B cell (primary cell): ENCODE results near the gene SF1. TPM values are rescaled to one million over a fixed set of nuclear protein-coding genes. Genes with fewer than 3 reads are reported as not detected.

Source experiments
- ATAC-seq: fragments of 200-7000 bp; cut with Tn5 transposase; one replicate; pipeline ENCODE4 v1.10.0; 2021; ENCODE audit warnings: low read depth, mild to moderate bottlenecking, moderate number of reproducible peaks, moderate library complexity
- CTCF ChIA-PET: fragments of 350-600 bp; sonication (Branson Sonifier 250); formaldehyde crosslinking; loops from one replicate; lab custom pipeline; 2021; ENCODE audit warnings: antibody characterized with exemption, inconsistent platforms; lab: Charles Lee
- POLR2A ChIA-PET: fragments of 350-600 bp; sonication (Branson Sonifier 250); formaldehyde crosslinking; loops from one replicate; lab custom pipeline; 2021; ENCODE audit warnings: antibody characterized with exemption; lab: Charles Lee
- DNase-seq: peaks from one replicate; pipeline ENCODE4 v3.0.0; 2013
- H2AFZ ChIP-seq: 2 replicates; pipeline ENCODE4 v1.6.1; 2012; ENCODE audit warnings: mild to moderate bottlenecking, low read depth, low read length; ENCODE audit not compliant: insufficient read depth, poor library complexity, severe bottlenecking
- H3K27ac ChIP-seq, 2 donors: 1 replicate in 1 of 2; 2 replicates in 1 of 2; pipeline ENCODE4 v1.5.1; 2012 to 2013; ENCODE audit warnings: low read length in 2 of 2, mild to moderate bottlenecking in 2 of 2, moderate library complexity in 1 of 2
- H3K27me3 ChIP-seq, 4 experiments: fragments of 200-600 bp in 1 of 4; sonication (generic) in 1 of 4; replicated peaks in 1 of 4; 1 replicate in 2 of 4; 2 replicates in 2 of 4; pipeline versions ENCODE4 v1.6.1 to v1.7.0; 2013 to 2016; ENCODE audit warnings: low read length in 3 of 4, mild to moderate bottlenecking in 2 of 4, mixed read lengths in 1 of 4, moderate library complexity in 1 of 4; ENCODE audit not compliant: insufficient read depth in 4 of 4, control insufficient read depth in 3 of 4; ENCODE audit errors: control extremely low read depth in 1 of 4
- H3K36me3 ChIP-seq, 2 experiments: replicated peaks in 1 of 2; 1 replicate in 1 of 2; 2 replicates in 1 of 2; pipeline versions ENCODE4 v1.6.1 to v1.7.1; 2013; ENCODE audit warnings: low read length in 1 of 2; ENCODE audit not compliant: insufficient read depth in 2 of 2, control insufficient read depth in 1 of 2; ENCODE audit errors: control extremely low read depth in 1 of 2, extremely low read depth in 1 of 2
- H3K4me1 ChIP-seq, 2 donors: fragments of 200-600 bp in 1 of 2; sonication (generic) in 1 of 2; 1 replicate in 1 of 2; 2 replicates in 1 of 2; pipeline versions ENCODE4 v1.5.1 to v1.6.1; 2013 to 2017; ENCODE audit warnings: low read length in 2 of 2; ENCODE audit not compliant: control insufficient read depth in 2 of 2, insufficient read depth in 2 of 2
- H3K4me2 ChIP-seq: replicated peaks from 2 replicates; pipeline ENCODE3; 2012; ENCODE audit warnings: mild to moderate bottlenecking, low read depth, low read length; ENCODE audit not compliant: poor library complexity, severe bottlenecking
- H3K4me3 ChIP-seq, 5 experiments: fragments of 200-600 bp in 1 of 5; sonication (generic) in 1 of 5; 1 replicate in 3 of 5; 2 replicates in 2 of 5; pipeline versions ENCODE4 v1.5.1 to v1.7.0; 2011 to 2016; ENCODE audit warnings: low read length in 4 of 5, mild to moderate bottlenecking in 4 of 5, low read depth in 2 of 5, control low read depth in 1 of 5, moderate library complexity in 1 of 5; ENCODE audit not compliant: insufficient read depth in 1 of 5; ENCODE audit errors: control extremely low read depth in 1 of 5, extremely low read depth in 1 of 5
- H3K79me2 ChIP-seq: fragments of 200-600 bp; sonication (generic); one replicate; pipeline ENCODE4 v1.6.0; 2016; ENCODE audit warnings: low read length; ENCODE audit not compliant: control insufficient read depth, insufficient read depth
- H3K9ac ChIP-seq: fragments of 200-600 bp; sonication (generic); 2 replicates; pipeline ENCODE4 v1.6.1; 2017; ENCODE audit warnings: mild to moderate bottlenecking, low read length, moderate library complexity
- H3K9me3 ChIP-seq, 3 donors: one replicate each; pipeline versions ENCODE4 v1.6.1 to v1.7.1; 2013; ENCODE audit warnings: low read length in 2 of 3; ENCODE audit not compliant: control insufficient read depth in 2 of 3, insufficient read depth in 1 of 3; ENCODE audit errors: control extremely low read depth in 1 of 3
- H4K20me1 ChIP-seq: 2 replicates; pipeline ENCODE4 v1.6.0; 2012; ENCODE audit warnings: mild to moderate bottlenecking, low read length; ENCODE audit not compliant: insufficient read depth, control insufficient read depth, poor library complexity, severe bottlenecking
- H3K27ac Mint-ChIP-seq: one replicate; pipeline ENCODE4 v1.8.0; 2021; ENCODE audit warnings: mixed read lengths
- H3K27me3 Mint-ChIP-seq: one replicate; pipeline ENCODE4 v1.8.0; 2021; ENCODE audit warnings: mixed read lengths
- H3K4me1 Mint-ChIP-seq: one replicate; pipeline ENCODE4 v1.8.0; 2021; ENCODE audit warnings: mixed read lengths
- H3K4me3 Mint-ChIP-seq: one replicate; pipeline ENCODE4 v1.8.0; 2021; ENCODE audit warnings: mixed read lengths
- H3K9me3 Mint-ChIP-seq: one replicate; pipeline ENCODE4 v1.8.0; 2022; ENCODE audit warnings: mixed read lengths; ENCODE audit not compliant: insufficient read depth
- CTCF ChIP-seq: fragments of 200-600 bp; IDR thresholded peaks from one replicate; pipeline ENCODE4 v1.8.0; 2022; ENCODE audit warnings: antibody characterized with exemption, mild to moderate bottlenecking
- EZH2 ChIP-seq: IDR thresholded peaks from 2 replicates; pipeline ENCODE4 v1.6.1; 2012; ENCODE audit warnings: borderline replicate concordance, low read depth, mild to moderate bottlenecking, moderate library complexity, low read length; ENCODE audit not compliant: insufficient read depth, poor library complexity, severe bottlenecking
- WGBS: methylation state at CpG from one replicate; pipeline ENCODE4 v1.1.5; 2013; ENCODE audit warnings: missing lambda C conversion rate; ENCODE audit not compliant: insufficient coverage; 5-methylcytosine and 5-hydroxymethylcytosine counted together
- intact Hi-C: fragments of 100-400 bp; cut with micrococcal nuclease; formaldehyde crosslinking; loops from one replicate; pipeline ENCODE4 v1.10.0; 2022
- polyA plus RNA-seq: library from polyadenylated mRNA; depleted of rRNA; stranded (reverse); fragments of >200 nt; gene quantifications from 2 replicates; pipeline ENCODE4 v1.2.3, GENCODE V29; 2012
- total RNA-seq, 2 donors: library from RNA; stranded (reverse); fragments of 120-200 nt in 1 of 2; gene quantifications; 1 replicate in 1 of 2; 2 replicates in 1 of 2; pipeline versions ENCODE4 v1.2.3 to v1.2.4, GENCODE V29; 2013 to 2022

The SF1 gene
- total and polyA plus RNA-seq, 2 donors (not counting 1 experiment from before 2014, with no cell fraction given) = 369 to 931 TPM

DNA sequence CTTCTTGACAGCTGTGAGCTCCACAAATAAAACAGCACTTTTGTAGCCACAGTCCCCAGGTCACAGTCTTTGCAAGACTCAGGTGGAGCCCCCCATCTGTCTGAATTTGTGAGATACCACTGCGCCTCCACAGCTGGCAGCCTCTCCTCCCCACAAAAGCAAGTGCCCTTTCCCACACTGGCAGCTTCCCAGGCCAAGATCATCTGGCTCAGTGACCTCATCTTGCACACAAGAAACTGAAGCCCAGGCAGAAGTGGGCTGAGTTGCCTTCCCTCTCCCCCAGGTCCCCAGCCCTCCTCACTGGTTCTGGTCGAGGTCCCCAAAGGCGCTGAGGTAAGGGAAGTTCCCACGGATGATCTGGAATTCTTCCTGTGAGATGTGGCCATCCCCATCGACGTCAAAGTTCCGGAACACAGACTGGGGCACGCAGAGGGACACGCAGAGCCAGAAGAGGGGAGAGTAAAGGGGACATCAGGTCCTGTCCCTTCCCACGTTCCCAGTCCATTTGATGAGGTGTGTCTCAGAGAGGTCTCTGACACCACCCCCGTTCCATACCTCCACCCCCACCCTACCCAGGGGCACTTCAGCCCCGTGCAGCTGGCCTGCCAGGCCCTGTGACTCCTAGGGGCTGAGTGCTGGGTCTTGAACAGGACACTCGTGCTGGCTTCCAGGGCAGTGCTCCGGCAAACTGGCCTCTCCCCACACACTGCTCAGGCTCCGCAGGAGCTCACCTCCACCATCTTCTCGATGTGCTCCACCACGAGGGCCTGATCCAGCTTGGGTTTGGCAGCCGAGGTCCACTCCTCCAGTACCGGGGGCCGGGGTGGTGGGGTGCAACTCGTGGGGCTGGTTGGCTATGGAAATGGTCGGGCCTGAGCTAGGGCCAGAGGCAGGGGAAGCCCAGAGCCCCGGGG lies 43.3 kb downstream of the SF1 start:
- Histone ChIP-seq H3K79me2 (peaks cover 45% of the 10 kb centered on the region), H3K4me1 (peaks cover 0 to 5% of the 10 kb centered on the region in 2 donors), H3K27me3 (no peaks in the 10 kb centered on the region), H3K27ac (no peak overlapping the region), H3K4me3 (no peak overlapping the region), H4K20me1 (peaks cover 96% of the 10 kb centered on the region), H2AFZ (no peak overlapping the region), H3K4me2 (no peak overlapping the region), H3K36me3 (peaks cover 2 to 89% of the 10 kb centered on the region in 2 experiments), H3K9me3 (no peaks in the 10 kb centered on the region), H3K9ac (no peak overlapping the region)
- POLR2A ChIA-PET = interaction anchor here (0.6 to 0.7 kb wide), 2 partner anchors 37 to 653 kb away, joined by 6 to 7 read pairs; no protein-coding TSS in a partner anchor
- Mint-ChIP-seq H3K9me3 (no peaks in the 10 kb centered on the region), H3K27me3 (no peaks in the 10 kb centered on the region), H3K4me1 (peaks cover 26% of the 10 kb centered on the region), H3K4me3 (no peak overlapping the region), H3K27ac (no peak overlapping the region)
- intact Hi-C loops = no loop called here
- CTCF ChIA-PET = interaction anchor here (1.4 kb wide), 3 partner anchors 9 to 46 kb away, joined by 3 to 5 read pairs (median 4); partner anchors contain the start of gene RASGRP2
- DNase-seq (no peak), ATAC-seq (no peak)
- TF ChIP-seq EZH2 = no peak
- TF ChIP-seq CTCF = no peak
- WGBS = 95% methylated on average over 19 of the region's 23 CpGs

DNA sequence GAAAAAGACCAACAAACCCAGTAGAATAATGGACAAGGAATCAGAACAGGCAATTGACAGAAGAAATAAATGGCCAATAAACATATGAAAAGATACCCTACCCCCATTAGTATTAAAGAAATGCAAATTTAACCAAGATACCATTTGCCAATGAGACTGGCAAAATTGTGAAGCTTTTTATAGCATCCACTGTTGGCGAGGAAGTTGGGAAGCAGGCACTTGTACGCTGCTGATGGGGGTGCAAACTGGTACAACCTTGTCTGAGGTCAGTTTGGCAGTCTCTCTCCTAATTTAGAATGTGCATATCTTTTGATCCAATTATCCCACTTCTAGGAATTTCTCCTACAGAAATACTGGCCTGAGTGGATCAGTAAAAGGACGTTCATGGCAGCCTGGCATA lies 46.7 kb downstream of the SF1 start:
- H3K9me3 Mint-ChIP-seq = no peaks in the 10 kb centered on the region
- Histone ChIP-seq H3K79me2 (peaks cover 20% of the 10 kb centered on the region), H3K4me3 (no peak overlapping the region), H2AFZ (no peak overlapping the region), H3K36me3 (peaks cover 2 to 88% of the 10 kb centered on the region in 2 experiments), H4K20me1 (peaks cover 92% of the 10 kb centered on the region), H3K27me3 (no peaks in the 10 kb centered on the region), H3K9me3 (no peaks in the 10 kb centered on the region), H3K9ac (no peak overlapping the region), H3K4me1 (peaks cover 0 to 5% of the 10 kb centered on the region in 2 donors), H3K27ac (no peak overlapping the region), H3K4me2 (no peak overlapping the region)
- H3K4me1 Mint-ChIP-seq = peaks cover 21% of the 10 kb centered on the region
- TF ChIP-seq EZH2 (no peak), CTCF (no peak)
- intact Hi-C loops = no loop called here
- no peak for DNase-seq
- H3K27ac Mint-ChIP-seq = no peak overlapping the region
- ATAC-seq = no peak
- ChIA-PET POLR2A (no interaction called here), CTCF (no interaction called here)
- no peaks in the 10 kb centered on the region for H3K27me3 Mint-ChIP-seq
- WGBS = 90% methylated on average over 3 of the region's 3 CpGs
- no peak overlapping the region for H3K4me3 Mint-ChIP-seq
